OCI-LY7 (cell line): Measurements from ENCODE around the gene KLHL3.

Experiments used
- EZH2phosphoT487 ChIP-seq: fragments of 200-600 bp; sonication (generic); IDR thresholded peaks from 2 replicates; pipeline ENCODE4 v1.6.1; 2018; ENCODE audit warnings: low read depth, borderline replicate concordance, mild to moderate bottlenecking, mixed run types, antibody characterized with exemption, low read length, moderate library complexity, mixed read lengths
- TF ChIP-seq, protein P1 (sequence below): fragments of 200-600 bp; sonication (generic); conservative IDR thresholded peaks from 2 replicates; pipeline ENCODE4 v1.5.1; 2014; ENCODE audit warnings: mild to moderate bottlenecking, antibody characterized with exemption, low read length, moderate library complexity, mixed read lengths

DNA sequence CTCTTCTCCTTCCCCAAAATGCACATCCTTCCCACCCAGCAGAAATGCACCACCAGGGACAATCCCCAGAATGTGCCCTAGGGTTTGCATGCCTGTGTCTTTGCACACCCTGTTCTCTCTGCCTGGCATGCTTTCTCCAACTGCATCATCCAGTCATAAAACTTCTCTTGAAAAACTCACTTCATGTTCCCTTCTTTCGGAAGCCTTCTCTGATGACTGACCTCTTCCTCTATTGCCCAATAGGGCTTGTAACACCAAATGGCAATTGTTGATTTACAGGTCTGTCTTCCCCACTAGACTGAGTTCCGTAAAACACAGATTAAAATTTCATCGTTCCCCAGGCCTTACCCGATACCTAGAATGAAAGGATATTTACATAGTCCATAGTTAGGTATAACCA is 153.7 kb downstream of the KLHL3 start:
- TF ChIP-seq, protein P1, sequence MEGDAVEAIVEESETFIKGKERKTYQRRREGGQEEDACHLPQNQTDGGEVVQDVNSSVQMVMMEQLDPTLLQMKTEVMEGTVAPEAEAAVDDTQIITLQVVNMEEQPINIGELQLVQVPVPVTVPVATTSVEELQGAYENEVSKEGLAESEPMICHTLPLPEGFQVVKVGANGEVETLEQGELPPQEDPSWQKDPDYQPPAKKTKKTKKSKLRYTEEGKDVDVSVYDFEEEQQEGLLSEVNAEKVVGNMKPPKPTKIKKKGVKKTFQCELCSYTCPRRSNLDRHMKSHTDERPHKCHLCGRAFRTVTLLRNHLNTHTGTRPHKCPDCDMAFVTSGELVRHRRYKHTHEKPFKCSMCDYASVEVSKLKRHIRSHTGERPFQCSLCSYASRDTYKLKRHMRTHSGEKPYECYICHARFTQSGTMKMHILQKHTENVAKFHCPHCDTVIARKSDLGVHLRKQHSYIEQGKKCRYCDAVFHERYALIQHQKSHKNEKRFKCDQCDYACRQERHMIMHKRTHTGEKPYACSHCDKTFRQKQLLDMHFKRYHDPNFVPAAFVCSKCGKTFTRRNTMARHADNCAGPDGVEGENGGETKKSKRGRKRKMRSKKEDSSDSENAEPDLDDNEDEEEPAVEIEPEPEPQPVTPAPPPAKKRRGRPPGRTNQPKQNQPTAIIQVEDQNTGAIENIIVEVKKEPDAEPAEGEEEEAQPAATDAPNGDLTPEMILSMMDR, result no peak
- no peak for TF ChIP-seq EZH2phosphoT487
